ENCODE results near the gene LDLRAD4.

LDLRAD4 gene

DNA sequence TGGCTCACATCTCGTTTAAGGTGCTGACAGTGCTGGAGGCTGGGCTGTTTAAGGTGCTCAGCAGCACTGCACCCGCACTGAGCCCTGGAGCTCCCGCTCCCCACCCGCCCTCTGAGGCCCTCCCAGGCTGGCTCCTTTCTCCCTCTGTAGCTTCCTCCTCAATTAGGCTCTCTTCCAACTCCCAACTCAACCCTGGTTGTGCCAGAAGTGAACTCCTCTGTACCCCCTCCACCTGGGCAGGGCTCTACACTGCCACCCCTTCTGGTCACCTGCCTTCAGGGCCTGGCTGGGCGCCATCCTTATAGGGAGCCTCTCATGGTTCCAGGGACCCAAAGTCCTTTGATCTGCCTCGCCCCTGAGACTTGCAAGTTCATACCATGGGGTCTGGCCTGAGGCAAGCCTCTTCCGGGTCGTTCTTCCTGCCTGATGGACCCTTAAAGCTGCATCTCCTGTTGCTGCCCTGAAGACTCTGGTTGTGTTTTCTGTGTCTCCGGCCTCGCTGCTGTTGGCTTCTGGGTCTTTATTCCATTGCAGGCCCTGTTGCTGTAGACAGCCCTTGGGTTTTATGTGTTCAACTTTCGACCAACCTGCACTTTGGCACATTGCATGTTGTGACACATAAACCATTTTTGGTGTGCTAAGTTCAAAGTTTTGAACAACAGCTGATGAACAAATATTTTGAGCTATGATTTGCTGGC is 199.6 kb downstream of the LDLRAD4 start:
- Histone ChIP-seq H3K36me3 (ENCODE audit: insufficient read depth, low read length) (no peaks in the 10 kb centered on the region), H3K4me1 (ENCODE audit: insufficient read depth, low read length) (peaks cover 15% of the 10 kb centered on the region), H3K9ac (ENCODE audit: low read depth, low read length) (no peak overlapping the region), H3K4me3 (ENCODE audit: low read depth in 1 of 2, low read length in 2 of 2) (no peak overlapping the region), H3K27me3 (ENCODE audit: insufficient read depth, low read length, poor library complexity) (no peaks in the 10 kb centered on the region), H3K27ac (ENCODE audit: low read length) (peak overlapping the region; percentile 9; the same call in 1 of the 2 replicates), H4K20me1 (ENCODE audit: insufficient read depth, low read length) (no peaks in the 10 kb centered on the region; the same call in 1 of the 2 replicates), H3K79me2 (ENCODE audit: insufficient read depth, low read length) (0 out of 2 replicates have a peak, but pooled peaks cover 2% of the 10 kb centered on the region), H2AFZ (ENCODE audit: low read depth, low read length) (no peak overlapping the region), H3K9me3 (ENCODE audit: insufficient read depth, low read length, severe bottlenecking) (no peaks in the 10 kb centered on the region), H3K4me2 (ENCODE audit: insufficient read depth, low read length) (no peak overlapping the region)
- TF ChIP-seq, protein P1, sequence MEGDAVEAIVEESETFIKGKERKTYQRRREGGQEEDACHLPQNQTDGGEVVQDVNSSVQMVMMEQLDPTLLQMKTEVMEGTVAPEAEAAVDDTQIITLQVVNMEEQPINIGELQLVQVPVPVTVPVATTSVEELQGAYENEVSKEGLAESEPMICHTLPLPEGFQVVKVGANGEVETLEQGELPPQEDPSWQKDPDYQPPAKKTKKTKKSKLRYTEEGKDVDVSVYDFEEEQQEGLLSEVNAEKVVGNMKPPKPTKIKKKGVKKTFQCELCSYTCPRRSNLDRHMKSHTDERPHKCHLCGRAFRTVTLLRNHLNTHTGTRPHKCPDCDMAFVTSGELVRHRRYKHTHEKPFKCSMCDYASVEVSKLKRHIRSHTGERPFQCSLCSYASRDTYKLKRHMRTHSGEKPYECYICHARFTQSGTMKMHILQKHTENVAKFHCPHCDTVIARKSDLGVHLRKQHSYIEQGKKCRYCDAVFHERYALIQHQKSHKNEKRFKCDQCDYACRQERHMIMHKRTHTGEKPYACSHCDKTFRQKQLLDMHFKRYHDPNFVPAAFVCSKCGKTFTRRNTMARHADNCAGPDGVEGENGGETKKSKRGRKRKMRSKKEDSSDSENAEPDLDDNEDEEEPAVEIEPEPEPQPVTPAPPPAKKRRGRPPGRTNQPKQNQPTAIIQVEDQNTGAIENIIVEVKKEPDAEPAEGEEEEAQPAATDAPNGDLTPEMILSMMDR (IDR thresholded peaks at IDR 0.05; ENCODE audit: borderline replicate concordance, extremely low read depth, low read length, poor library complexity, severe bottlenecking): no peak
- no peak for TF ChIP-seq EZH2 (IDR thresholded peaks at IDR 0.05; ENCODE audit: borderline replicate concordance, low read depth, low read length, severe bottlenecking)
- no peak for DNase-seq
- ATAC-seq (ENCODE audit: insufficient read depth, low read depth): no peak

DNA sequence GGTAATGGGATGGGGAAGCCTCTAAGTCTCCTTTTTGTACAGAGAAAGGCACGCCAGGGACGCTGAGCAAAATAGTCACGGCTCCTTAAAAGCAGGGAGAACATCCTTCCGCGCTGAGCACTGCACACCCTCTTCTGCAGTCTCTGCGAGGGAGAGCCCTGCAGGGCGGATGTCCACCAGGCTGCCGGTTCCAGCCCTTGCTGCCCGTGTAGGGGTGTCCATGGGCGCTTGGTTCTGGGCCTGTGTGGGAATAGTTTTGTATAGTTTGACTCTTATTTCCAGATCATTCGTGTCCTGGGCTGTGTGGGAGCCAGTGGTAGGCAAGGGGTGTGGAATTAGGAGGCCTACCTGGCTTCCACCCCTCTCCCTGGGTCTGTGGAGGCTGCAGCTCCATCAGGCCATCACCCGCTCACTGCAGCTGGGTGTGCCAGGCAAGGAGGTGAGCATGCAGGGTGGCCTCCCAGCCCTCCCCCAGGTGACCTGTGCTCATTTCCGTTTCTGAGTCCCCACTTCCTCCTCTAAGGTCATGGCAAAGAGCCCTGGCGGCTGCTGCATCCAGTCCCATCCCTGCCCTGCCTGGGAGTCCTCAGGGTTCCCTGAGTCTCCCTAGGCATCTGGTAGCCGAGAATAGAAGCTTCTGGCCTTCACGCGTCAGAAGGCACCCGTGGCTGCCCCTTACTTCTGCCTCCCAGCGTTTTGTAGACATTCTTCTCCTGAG is 202.6 kb downstream of the LDLRAD4 start:
- Histone ChIP-seq H3K79me2 (ENCODE audit: insufficient read depth, low read length) (no peaks in the 10 kb centered on the region), H3K4me3 (ENCODE audit: low read depth in 1 of 2, low read length in 2 of 2) (no peak overlapping the region), H4K20me1 (ENCODE audit: insufficient read depth, low read length) (no peaks in the 10 kb centered on the region; the same call in 1 of the 2 replicates), H3K36me3 (ENCODE audit: insufficient read depth, low read length) (no peaks in the 10 kb centered on the region), H3K27me3 (ENCODE audit: insufficient read depth, low read length, poor library complexity) (no peaks in the 10 kb centered on the region), H3K9me3 (ENCODE audit: insufficient read depth, low read length, severe bottlenecking) (no peaks in the 10 kb centered on the region), H2AFZ (ENCODE audit: low read depth, low read length) (no peak overlapping the region), H3K4me1 (ENCODE audit: insufficient read depth, low read length) (peaks cover 24% of the 10 kb centered on the region), H3K9ac (ENCODE audit: low read depth, low read length) (no peak overlapping the region), H3K27ac (ENCODE audit: low read length) (peak overlapping the region; percentile 30; the same call in 1 of the 2 replicates), H3K4me2 (ENCODE audit: insufficient read depth, low read length) (no peak overlapping the region)
- no peak for TF ChIP-seq EZH2 (IDR thresholded peaks at IDR 0.05; ENCODE audit: borderline replicate concordance, low read depth, low read length, severe bottlenecking)
- TF ChIP-seq, protein P1 (IDR thresholded peaks at IDR 0.05; ENCODE audit: borderline replicate concordance, extremely low read depth, low read length, poor library complexity, severe bottlenecking): no peak
- DNase-seq: no peak
- no peak for ATAC-seq (ENCODE audit: insufficient read depth, low read depth)

DNA sequence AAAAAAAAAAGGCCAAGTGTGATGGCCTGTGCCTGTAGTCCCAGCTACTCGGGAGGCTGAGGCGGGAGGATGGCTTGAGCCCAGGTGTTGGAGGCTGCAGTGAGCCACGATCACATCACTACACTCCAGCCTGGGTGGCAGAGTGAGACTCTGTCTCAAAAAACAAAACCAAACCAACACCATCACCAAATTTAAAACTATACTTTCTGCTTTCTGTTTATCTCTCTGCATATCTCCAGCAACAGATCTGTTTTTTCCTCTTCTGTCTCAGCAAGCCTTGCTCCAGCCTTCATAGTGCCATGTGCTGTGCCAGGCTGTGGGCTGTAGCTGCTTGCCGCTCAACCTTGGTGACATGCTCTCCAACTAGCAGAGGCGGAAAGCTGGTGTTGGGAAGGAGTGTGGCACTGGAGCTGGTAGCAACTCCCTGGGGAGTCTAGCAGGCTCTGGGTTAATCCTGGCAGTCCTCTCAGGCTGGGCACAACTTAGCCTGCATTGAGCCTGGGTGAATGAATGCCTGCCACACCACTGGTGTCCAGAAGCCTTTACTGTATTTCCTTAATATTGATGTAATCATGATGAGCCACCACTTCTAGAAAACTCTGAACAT is 204.1 kb downstream of the LDLRAD4 start:
- peaks cover 24% of the 10 kb centered on the region for H3K4me1 ChIP-seq (ENCODE audit: insufficient read depth, low read length)
- no peak overlapping the region for H3K9ac ChIP-seq (ENCODE audit: low read depth, low read length)
- TF ChIP-seq, protein P1 (IDR thresholded peaks at IDR 0.05; ENCODE audit: borderline replicate concordance, extremely low read depth, low read length, poor library complexity, severe bottlenecking): no peak
- TF ChIP-seq EZH2 (IDR thresholded peaks at IDR 0.05; ENCODE audit: borderline replicate concordance, low read depth, low read length, severe bottlenecking): no peak
- no peaks in the 10 kb centered on the region for H3K36me3 ChIP-seq (ENCODE audit: insufficient read depth, low read length)
- H2AFZ ChIP-seq (ENCODE audit: low read depth, low read length): no peak overlapping the region
- no peak for DNase-seq
- H3K27me3 ChIP-seq (ENCODE audit: insufficient read depth, low read length, poor library complexity): no peaks in the 10 kb centered on the region
- H3K27ac ChIP-seq (ENCODE audit: low read length): no peak overlapping the region; the same call in 1 of the 2 replicates
- no peak overlapping the region for H3K4me3 ChIP-seq (ENCODE audit: low read depth in 1 of 2, low read length in 2 of 2)
- no peaks in the 10 kb centered on the region; the same call in 1 of the 2 replicates for H4K20me1 ChIP-seq (ENCODE audit: insufficient read depth, low read length)
- peaks cover 4% of the 10 kb centered on the region for H3K79me2 ChIP-seq (ENCODE audit: insufficient read depth, low read length)
- no peak overlapping the region for H3K4me2 ChIP-seq (ENCODE audit: insufficient read depth, low read length)
- no peak for ATAC-seq (ENCODE audit: insufficient read depth, low read depth)
- no peaks in the 10 kb centered on the region for H3K9me3 ChIP-seq (ENCODE audit: insufficient read depth, low read length, severe bottlenecking)

All from DND-41 (cell line).